Measurements from ENCODE around the gene TDRD12. TPM values are rescaled to one million over a fixed set of nuclear protein-coding genes. Genes with fewer than 3 reads are reported as not detected.
"Not testable (repeated sequence)": the region's sequence is repeated elsewhere in the genome, so short reads cannot be mapped to it uniquely, and the experiment has no call there.

The TDRD12 gene
- total RNA-seq, 4 donors from 2014 or later, result 0.13 to 1.7 (median 1.2) TPM; not detected in 1

- TF ChIP-seq POLR2A (IDR thresholded peaks at IDR 0.05) (no peak), POLR2AphosphoS5 (IDR thresholded peaks at IDR 0.05) (no peak), EP300 (IDR thresholded peaks at IDR 0.05) (no peak), CTCF (IDR thresholded peaks at IDR 0.05) (no peak)
- Histone ChIP-seq H3K36me3 (peaks cover 0 to 22% of the 10 kb centered on the region in 2 donors), H3K4me1 (no peaks in the 10 kb centered on the region), H3K4me3 (no peak overlapping the region), H3K9me3 (peaks cover 0 to 21% (median 0%) of the 10 kb centered on the region in 3 donors), H3K27ac (no peak overlapping the region), H3K27me3 (no peaks in the 10 kb centered on the region)
- ATAC-seq, result no peak
- 72 to 81% methylated on average over 8 of the region's 8 CpGs for WGBS, 2 donors (ENCODE audit: low coverage in 1 of 2)
Measured at GRCh38 chr19:32842061-32842460, 122.5 kb downstream of the TDRD12 start.

GRCh38 chr19:32843716-32844245 lies 124.2 kb downstream of the TDRD12 start:
- H3K9me3 ChIP-seq, result peaks cover 0 to 21% (median 0%) of the 10 kb centered on the region in 3 donors
- no peak overlapping the region for H3K27ac ChIP-seq
- H3K4me3 ChIP-seq, result no peak overlapping the region
- 80 to 96% methylated on average over 2 to 14 of the region's 19 CpGs for WGBS, 2 donors (ENCODE audit: low coverage in 1 of 2)
- peaks cover 0 to 22% of the 10 kb centered on the region in 2 donors for H3K36me3 ChIP-seq
- TF ChIP-seq CTCF (IDR thresholded peaks at IDR 0.05) (no peak), EP300 (IDR thresholded peaks at IDR 0.05) (no peak), POLR2AphosphoS5 (IDR thresholded peaks at IDR 0.05) (no peak), POLR2A (IDR thresholded peaks at IDR 0.05) (no peak)
- H3K27me3 ChIP-seq, result no peaks in the 10 kb centered on the region
- no peak for ATAC-seq
- no peaks in the 10 kb centered on the region for H3K4me1 ChIP-seq

- not testable (repeated sequence) for H3K9me3 ChIP-seq, H3K4me3 ChIP-seq, ATAC-seq, H3K36me3 ChIP-seq, H3K4me1 ChIP-seq, H3K27ac ChIP-seq, H3K27me3 ChIP-seq
- WGBS, 2 donors (ENCODE audit: low coverage in 1 of 2), result no CpG with 5 or more reads among the region's 2 CpGs
Measured at GRCh38 chr19:32848035-32848434, 128.5 kb downstream of the TDRD12 start.

- no peaks in the 10 kb centered on the region for H3K4me1 ChIP-seq
- no peak for ATAC-seq
- TF ChIP-seq CTCF (IDR thresholded peaks at IDR 0.05) (no peak), POLR2AphosphoS5 (IDR thresholded peaks at IDR 0.05) (no peak), EP300 (IDR thresholded peaks at IDR 0.05) (no peak), POLR2A (IDR thresholded peaks at IDR 0.05) (no peak)
- no peaks in the 10 kb centered on the region for H3K9me3 ChIP-seq
- no peak overlapping the region for H3K4me3 ChIP-seq
- no peaks in the 10 kb centered on the region for H3K27me3 ChIP-seq
- H3K36me3 ChIP-seq, result no peaks in the 10 kb centered on the region
- WGBS, 2 donors (ENCODE audit: low coverage in 1 of 2), result 83 to 85% methylated on average over 4 to 6 of the region's 6 CpGs
- H3K27ac ChIP-seq, result no peak overlapping the region
Measured at GRCh38 chr19:32852216-32852615, 132.6 kb downstream of the TDRD12 start.

GRCh38 chr19:32856818-32857217 lies 137.3 kb downstream of the TDRD12 start:
- not testable (repeated sequence) for H3K27me3 ChIP-seq
- 87 to 91% methylated on average over 4 of the region's 7 CpGs for WGBS, 2 donors (ENCODE audit: low coverage in 1 of 2)

GRCh38 chr19:32857584-32857983 lies 138.0 kb downstream of the TDRD12 start:
- Histone ChIP-seq H3K4me3 (no peak overlapping the region), H3K27me3 (no peaks in the 10 kb centered on the region), H3K4me1 (no peaks in the 10 kb centered on the region), H3K36me3 (no peaks in the 10 kb centered on the region), H3K27ac (no peak overlapping the region), H3K9me3 (no peaks in the 10 kb centered on the region)
- no peak for ATAC-seq
- WGBS, 2 donors (ENCODE audit: low coverage in 1 of 2), result 65 to 80% methylated on average over 5 of the region's 5 CpGs
- TF ChIP-seq CTCF (IDR thresholded peaks at IDR 0.05) (no peak), POLR2AphosphoS5 (IDR thresholded peaks at IDR 0.05) (no peak), POLR2A (IDR thresholded peaks at IDR 0.05) (no peak), EP300 (IDR thresholded peaks at IDR 0.05) (no peak)

More at GRCh38 chr19:32856818-32857217, 137.3 kb downstream of the TDRD12 start:
- not testable (repeated sequence) for H3K27ac ChIP-seq, H3K36me3 ChIP-seq, H3K4me1 ChIP-seq, ATAC-seq, H3K4me3 ChIP-seq, H3K9me3 ChIP-seq
